ENCODE measurements around the gene ABCC6. TPM values are rescaled to one million over a fixed set of nuclear protein-coding genes. Genes with fewer than 3 reads are reported as not detected.
"Not testable (repeated sequence)": the region's sequence is repeated elsewhere in the genome, so short reads cannot be mapped to it uniquely, and the experiment has no call there.

Gene ABCC6
- total RNA-seq, 1 donor from 2014 or later = 1.5 TPM

GRCh38 chr16:16257301-16257923, 34.1 kb upstream of the ABCC6 start:
- not testable (repeated sequence) for H3K27ac Mint-ChIP-seq (ENCODE audit: unreplicated experiment); H3K4me1 Mint-ChIP-seq (ENCODE audit: low read depth); H3K4me3 Mint-ChIP-seq (ENCODE audit: unreplicated experiment); H3K27me3 Mint-ChIP-seq (ENCODE audit: low read depth); H3K36me3 Mint-ChIP-seq (ENCODE audit: low read depth); DNase-seq (ENCODE audit: low spot score); H3K9me3 Mint-ChIP-seq (ENCODE audit: low read depth)
- TF ChIP-seq, protein P1, sequence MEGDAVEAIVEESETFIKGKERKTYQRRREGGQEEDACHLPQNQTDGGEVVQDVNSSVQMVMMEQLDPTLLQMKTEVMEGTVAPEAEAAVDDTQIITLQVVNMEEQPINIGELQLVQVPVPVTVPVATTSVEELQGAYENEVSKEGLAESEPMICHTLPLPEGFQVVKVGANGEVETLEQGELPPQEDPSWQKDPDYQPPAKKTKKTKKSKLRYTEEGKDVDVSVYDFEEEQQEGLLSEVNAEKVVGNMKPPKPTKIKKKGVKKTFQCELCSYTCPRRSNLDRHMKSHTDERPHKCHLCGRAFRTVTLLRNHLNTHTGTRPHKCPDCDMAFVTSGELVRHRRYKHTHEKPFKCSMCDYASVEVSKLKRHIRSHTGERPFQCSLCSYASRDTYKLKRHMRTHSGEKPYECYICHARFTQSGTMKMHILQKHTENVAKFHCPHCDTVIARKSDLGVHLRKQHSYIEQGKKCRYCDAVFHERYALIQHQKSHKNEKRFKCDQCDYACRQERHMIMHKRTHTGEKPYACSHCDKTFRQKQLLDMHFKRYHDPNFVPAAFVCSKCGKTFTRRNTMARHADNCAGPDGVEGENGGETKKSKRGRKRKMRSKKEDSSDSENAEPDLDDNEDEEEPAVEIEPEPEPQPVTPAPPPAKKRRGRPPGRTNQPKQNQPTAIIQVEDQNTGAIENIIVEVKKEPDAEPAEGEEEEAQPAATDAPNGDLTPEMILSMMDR (IDR thresholded peaks at IDR 0.05) = peak; percentile 68

DNA sequence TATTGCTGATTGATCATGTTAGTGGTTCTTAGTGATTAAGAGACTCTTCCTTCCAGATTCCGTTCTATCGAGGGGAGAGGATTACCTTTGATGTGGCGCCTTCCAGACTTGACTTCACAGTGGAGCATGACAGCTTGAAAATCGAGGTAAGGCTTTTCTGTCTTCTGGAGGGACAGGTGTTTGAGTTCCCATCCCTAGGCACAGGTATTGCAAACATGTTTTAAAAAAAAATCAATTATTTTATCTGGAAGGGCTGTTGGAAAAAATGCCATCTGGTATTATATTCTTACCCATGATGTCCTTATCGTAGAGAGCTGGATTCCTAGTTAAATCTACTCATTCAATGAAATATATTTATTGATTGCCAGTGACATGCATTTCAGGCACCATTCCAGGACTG, 29.1 kb upstream of the ABCC6 start:
- not testable (repeated sequence) for H3K9me3 Mint-ChIP-seq (ENCODE audit: low read depth); H3K4me1 Mint-ChIP-seq (ENCODE audit: low read depth); DNase-seq (ENCODE audit: low spot score); H3K4me3 Mint-ChIP-seq (ENCODE audit: unreplicated experiment); H3K27me3 Mint-ChIP-seq (ENCODE audit: low read depth); H3K36me3 Mint-ChIP-seq (ENCODE audit: low read depth); H3K27ac Mint-ChIP-seq (ENCODE audit: unreplicated experiment)

- H3K36me3 Mint-ChIP-seq (ENCODE audit: low read depth); H3K27ac Mint-ChIP-seq (ENCODE audit: unreplicated experiment): not testable (repeated sequence)
These were observed 26.5 kb upstream of the ABCC6 start for GRCh38 chr16:16249621-16250330.

DNA sequence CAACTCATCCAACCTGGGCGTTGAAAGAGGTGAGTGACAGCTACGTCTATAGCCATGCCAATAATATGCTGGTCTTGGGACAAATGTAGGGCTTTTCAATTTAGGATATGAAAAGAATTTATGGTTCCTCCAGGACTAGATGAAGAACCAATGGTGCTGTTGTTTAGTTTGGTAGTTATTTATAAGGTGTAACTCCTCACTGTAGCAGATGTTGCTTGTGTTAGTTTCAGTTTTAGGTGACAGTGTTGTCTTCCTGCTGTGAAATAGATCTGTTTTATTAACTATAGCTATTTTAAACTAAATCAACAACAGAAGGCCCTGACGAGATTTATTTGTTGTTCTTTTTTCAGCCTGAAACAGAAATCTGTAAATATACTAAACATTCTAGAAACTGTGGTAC, 24.1 kb upstream of the ABCC6 start:
- H3K4me1 Mint-ChIP-seq (ENCODE audit: low read depth); H3K36me3 Mint-ChIP-seq (ENCODE audit: low read depth); H3K4me3 Mint-ChIP-seq (ENCODE audit: unreplicated experiment); DNase-seq (ENCODE audit: low spot score); H3K27ac Mint-ChIP-seq (ENCODE audit: unreplicated experiment); H3K9me3 Mint-ChIP-seq (ENCODE audit: low read depth); H3K27me3 Mint-ChIP-seq (ENCODE audit: low read depth): not testable (repeated sequence)

More at GRCh38 chr16:16249621-16250330, 26.5 kb upstream of the ABCC6 start:
- DNase-seq (ENCODE audit: low spot score); H3K4me3 Mint-ChIP-seq (ENCODE audit: unreplicated experiment); H3K27me3 Mint-ChIP-seq (ENCODE audit: low read depth); H3K9me3 Mint-ChIP-seq (ENCODE audit: low read depth); H3K4me1 Mint-ChIP-seq (ENCODE audit: low read depth): not testable (repeated sequence)

DNA sequence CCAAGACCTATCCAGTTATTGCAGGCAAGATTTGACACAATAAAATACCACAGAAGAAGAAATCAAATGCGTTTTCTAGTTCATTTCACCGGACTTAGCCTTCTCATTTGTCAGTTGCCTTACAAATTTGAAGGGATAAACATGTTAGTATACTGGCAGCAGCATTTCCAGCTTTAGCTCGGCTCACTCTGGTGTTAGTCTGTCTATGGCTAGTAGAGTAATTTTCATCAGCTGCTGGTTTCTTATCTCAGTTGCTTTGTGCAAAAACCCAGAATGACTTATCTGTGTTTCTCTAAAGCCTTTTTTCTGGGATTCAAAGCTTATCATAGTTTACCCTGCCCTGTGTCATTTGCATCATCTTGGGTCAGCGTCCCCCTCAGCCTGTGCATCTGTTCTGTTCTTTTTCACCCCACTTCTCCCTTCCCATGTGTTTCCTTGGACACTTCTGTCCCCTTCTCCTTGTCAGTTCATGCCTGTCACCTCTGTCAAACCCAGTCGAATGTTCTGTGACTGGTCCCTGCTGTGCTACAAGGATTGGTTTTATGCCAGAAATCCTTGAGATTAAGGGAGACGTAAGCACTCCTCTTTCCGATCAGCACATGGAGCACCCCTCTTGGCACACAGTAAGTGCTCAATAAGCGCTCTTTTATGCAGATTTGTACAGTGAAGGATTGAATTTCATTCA, 23.4 kb upstream of the ABCC6 start:
- H3K4me1 Mint-ChIP-seq (ENCODE audit: low read depth); H3K36me3 Mint-ChIP-seq (ENCODE audit: low read depth); H3K27me3 Mint-ChIP-seq (ENCODE audit: low read depth); H3K4me3 Mint-ChIP-seq (ENCODE audit: unreplicated experiment); DNase-seq (ENCODE audit: low spot score); H3K9me3 Mint-ChIP-seq (ENCODE audit: low read depth); H3K27ac Mint-ChIP-seq (ENCODE audit: unreplicated experiment): not testable (repeated sequence)

DNA sequence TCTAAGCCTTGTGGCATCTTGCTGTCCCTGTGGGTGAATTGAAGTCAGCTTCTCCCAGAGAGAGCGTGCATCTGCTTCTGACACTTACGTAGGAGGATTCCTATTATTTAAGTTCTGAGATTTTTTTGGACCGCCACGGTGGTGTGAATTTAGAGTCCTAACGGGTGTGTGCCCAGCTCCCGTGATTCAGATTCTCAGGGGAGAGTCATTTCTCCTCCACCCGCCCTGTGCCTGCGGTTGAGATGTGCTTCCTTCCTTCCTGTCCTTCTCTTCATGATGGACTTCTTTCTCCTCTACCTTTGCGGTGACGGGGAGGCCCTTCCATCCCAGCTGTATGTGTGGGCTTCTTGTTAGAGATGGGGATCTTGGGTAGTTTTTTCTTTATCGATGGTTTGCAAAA, 20.6 kb upstream of the ABCC6 start:
- not testable (repeated sequence) for H3K27ac Mint-ChIP-seq (ENCODE audit: unreplicated experiment); DNase-seq (ENCODE audit: low spot score); H3K4me1 Mint-ChIP-seq (ENCODE audit: low read depth); H3K4me3 Mint-ChIP-seq (ENCODE audit: unreplicated experiment); H3K9me3 Mint-ChIP-seq (ENCODE audit: low read depth); H3K36me3 Mint-ChIP-seq (ENCODE audit: low read depth); H3K27me3 Mint-ChIP-seq (ENCODE audit: low read depth)

DNA sequence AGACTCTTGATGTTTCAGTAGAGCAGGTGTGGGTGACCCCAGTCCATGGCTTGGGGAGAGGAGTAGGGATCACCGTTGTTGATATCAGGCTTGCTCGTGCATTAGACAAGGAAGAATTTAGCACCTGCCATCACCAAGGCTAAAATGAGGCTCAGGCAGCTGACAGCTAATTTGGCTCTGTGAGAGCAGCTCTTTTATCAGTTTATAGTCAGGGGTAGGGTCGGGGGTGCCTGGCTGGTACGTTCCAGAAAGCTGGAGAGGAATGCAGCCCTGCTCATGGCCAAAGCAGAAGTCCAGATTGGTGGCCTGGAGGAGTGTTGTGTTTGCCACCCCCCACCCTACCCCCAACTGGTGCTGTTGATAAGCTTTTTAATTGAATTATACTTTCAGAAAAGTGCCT, 17.4 kb upstream of the ABCC6 start:
- H3K9me3 Mint-ChIP-seq (ENCODE audit: low read depth); H3K36me3 Mint-ChIP-seq (ENCODE audit: low read depth); DNase-seq (ENCODE audit: low spot score); H3K4me1 Mint-ChIP-seq (ENCODE audit: low read depth); H3K27me3 Mint-ChIP-seq (ENCODE audit: low read depth); H3K27ac Mint-ChIP-seq (ENCODE audit: unreplicated experiment); H3K4me3 Mint-ChIP-seq (ENCODE audit: unreplicated experiment): not testable (repeated sequence)

DNA sequence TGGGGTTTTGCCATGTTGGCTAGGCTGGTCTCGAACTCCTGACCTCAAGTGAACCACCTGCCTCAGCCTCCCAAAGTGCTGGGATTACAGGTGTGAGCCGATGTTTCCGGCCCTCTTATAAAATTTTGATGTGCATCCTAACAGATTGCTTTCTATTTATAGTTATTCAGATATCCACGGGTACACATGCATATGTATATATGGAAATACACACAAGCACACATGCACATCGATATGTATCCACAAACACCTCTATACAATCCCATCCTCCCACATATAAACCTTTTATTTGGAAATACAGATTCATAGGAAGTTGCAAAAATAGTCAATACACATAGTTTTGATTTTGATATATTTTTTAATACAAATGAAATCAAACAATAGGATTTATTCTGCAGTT, 14.4 kb upstream of the ABCC6 start:
- H3K4me1 Mint-ChIP-seq (ENCODE audit: low read depth); H3K27me3 Mint-ChIP-seq (ENCODE audit: low read depth); H3K27ac Mint-ChIP-seq (ENCODE audit: unreplicated experiment); H3K9me3 Mint-ChIP-seq (ENCODE audit: low read depth); H3K4me3 Mint-ChIP-seq (ENCODE audit: unreplicated experiment); H3K36me3 Mint-ChIP-seq (ENCODE audit: low read depth); DNase-seq (ENCODE audit: low spot score): not testable (repeated sequence)

DNA sequence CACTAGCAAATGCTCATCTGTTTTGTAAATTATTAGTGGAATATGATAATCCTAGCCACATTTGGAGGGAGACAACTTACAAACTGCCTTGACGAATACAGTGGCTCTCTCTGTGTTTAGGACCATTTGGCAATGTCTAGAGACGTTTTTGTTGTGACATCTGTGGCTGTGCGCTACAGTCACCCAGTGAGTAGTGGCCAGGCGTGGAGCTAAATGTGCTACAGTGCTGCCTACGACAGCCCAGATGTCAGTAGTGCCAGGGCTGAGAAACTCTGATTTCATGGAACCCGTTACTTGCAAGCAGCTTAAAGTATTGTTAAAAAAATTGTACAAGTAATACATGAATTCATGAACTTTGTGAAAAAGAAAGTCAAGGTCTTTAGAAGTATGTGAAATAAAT, 13.8 kb upstream of the ABCC6 start:
- not testable (repeated sequence) for H3K36me3 Mint-ChIP-seq (ENCODE audit: low read depth); H3K27ac Mint-ChIP-seq (ENCODE audit: unreplicated experiment); H3K4me1 Mint-ChIP-seq (ENCODE audit: low read depth); H3K9me3 Mint-ChIP-seq (ENCODE audit: low read depth); DNase-seq (ENCODE audit: low spot score); H3K4me3 Mint-ChIP-seq (ENCODE audit: unreplicated experiment); H3K27me3 Mint-ChIP-seq (ENCODE audit: low read depth)

DNA sequence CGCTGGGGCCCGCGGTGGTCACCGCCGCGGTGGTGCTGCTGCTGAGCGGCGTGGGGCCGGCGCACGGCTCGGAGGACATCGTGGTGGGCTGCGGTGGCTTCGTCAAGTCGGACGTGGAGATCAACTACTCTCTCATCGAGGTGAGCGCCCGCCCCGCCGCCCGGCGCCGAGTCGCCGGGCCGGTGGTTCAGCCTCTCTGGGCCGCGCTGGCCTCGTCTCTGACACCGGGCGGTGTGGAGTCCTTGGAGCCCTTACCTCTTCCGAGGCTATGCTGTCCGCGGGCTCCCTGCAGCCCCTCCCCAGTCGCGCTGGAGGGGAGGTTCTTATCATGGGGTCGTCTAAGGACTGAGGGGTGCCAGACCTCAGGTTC, 9.4 kb upstream of the ABCC6 start:
- H3K9me3 Mint-ChIP-seq (ENCODE audit: low read depth); H3K27me3 Mint-ChIP-seq (ENCODE audit: low read depth); H3K36me3 Mint-ChIP-seq (ENCODE audit: low read depth); H3K4me1 Mint-ChIP-seq (ENCODE audit: low read depth); H3K4me3 Mint-ChIP-seq (ENCODE audit: unreplicated experiment); H3K27ac Mint-ChIP-seq (ENCODE audit: unreplicated experiment); DNase-seq (ENCODE audit: low spot score): not testable (repeated sequence)

DNA sequence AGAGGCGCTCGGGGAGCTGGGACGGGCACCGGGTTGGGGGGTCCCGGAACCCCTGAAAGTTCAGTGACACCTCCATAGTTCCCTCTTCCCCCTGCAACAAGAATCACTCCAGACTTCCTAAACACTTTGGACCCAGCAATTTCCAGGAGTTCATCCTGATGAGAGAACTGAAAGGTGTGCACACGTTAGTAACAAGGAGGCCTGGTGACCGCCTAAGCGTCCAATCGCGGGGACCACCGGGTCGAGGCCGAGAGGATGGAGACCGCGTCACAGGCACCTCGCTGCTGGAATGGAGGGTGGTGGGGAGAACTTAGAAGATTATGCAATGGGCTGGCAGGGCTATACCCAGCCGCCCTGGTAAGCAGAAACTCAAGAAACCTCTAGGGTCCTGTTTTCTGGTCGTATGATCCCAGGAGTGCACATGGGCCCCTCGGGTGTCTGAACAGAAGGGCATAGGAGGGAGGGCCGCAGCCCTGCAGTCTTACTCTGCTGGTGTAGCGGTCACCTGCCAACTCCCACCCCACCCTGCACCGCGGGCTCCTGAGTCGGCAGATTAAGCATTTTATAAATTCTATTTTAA, 458 bp upstream of the ABCC6 start:
- H3K4me3 Mint-ChIP-seq (ENCODE audit: unreplicated experiment) = peak overlapping the region; percentile 28
- H3K27me3 Mint-ChIP-seq (ENCODE audit: low read depth); DNase-seq (ENCODE audit: low spot score); H3K27ac Mint-ChIP-seq (ENCODE audit: unreplicated experiment); H3K4me1 Mint-ChIP-seq (ENCODE audit: low read depth); H3K9me3 Mint-ChIP-seq (ENCODE audit: low read depth); H3K36me3 Mint-ChIP-seq (ENCODE audit: low read depth): not testable (repeated sequence)

GRCh38 chr16:16221382-16221781, 1.9 kb downstream of the ABCC6 start:
- not testable (repeated sequence) for H3K4me1 Mint-ChIP-seq (ENCODE audit: low read depth); H3K27me3 Mint-ChIP-seq (ENCODE audit: low read depth); H3K9me3 Mint-ChIP-seq (ENCODE audit: low read depth); H3K4me3 Mint-ChIP-seq (ENCODE audit: unreplicated experiment); DNase-seq (ENCODE audit: low spot score); H3K36me3 Mint-ChIP-seq (ENCODE audit: low read depth); H3K27ac Mint-ChIP-seq (ENCODE audit: unreplicated experiment)
